Stimulated activated CD4-positive, alpha-beta T cell treated with anti-CD3 and anti-CD28 coated beads, Interleukin-1b, Interleukin-23, amount 100 ng/mL, for 48 hours (primary cell): ENCODE data around the gene PCP2.

Experiments used
- DNase-seq: peaks from one replicate; pipeline ENCODE4 v3.0.0-alpha.2; 2020

The PCP2 gene

DNA sequence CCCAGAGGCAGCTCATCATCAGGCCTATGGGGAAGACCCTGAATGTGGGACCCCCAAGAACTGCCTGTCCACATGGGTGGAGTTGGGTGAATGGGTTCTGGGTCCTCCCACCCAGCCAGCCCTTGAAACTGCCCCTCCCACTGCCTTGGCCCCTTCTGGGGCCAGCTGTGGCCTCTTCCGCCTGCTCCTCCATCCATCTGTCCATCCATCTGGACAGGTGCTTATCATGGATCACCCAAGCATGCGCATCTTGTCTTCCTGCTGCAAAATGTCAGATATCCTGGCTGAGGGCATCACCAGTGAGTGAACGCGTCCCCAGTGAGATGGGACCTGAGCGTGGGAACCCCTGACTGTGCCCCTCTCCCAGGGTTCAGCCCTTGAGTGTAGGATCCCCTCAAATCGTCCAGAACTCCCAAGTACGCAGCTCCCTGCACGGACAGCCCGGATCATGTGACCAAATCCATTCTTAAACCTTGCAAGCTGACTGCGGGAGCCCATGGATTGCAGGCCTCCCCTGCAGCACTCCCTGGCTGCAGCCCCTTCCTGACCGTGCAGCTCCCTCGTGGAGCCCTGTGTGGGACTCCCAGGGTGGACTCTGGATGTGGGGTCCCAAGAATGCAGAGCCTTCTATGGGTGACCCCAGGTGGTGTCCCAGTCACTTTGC, 5.4 kb upstream of the PCP2 start:
- DNase-seq: no peak

DNA sequence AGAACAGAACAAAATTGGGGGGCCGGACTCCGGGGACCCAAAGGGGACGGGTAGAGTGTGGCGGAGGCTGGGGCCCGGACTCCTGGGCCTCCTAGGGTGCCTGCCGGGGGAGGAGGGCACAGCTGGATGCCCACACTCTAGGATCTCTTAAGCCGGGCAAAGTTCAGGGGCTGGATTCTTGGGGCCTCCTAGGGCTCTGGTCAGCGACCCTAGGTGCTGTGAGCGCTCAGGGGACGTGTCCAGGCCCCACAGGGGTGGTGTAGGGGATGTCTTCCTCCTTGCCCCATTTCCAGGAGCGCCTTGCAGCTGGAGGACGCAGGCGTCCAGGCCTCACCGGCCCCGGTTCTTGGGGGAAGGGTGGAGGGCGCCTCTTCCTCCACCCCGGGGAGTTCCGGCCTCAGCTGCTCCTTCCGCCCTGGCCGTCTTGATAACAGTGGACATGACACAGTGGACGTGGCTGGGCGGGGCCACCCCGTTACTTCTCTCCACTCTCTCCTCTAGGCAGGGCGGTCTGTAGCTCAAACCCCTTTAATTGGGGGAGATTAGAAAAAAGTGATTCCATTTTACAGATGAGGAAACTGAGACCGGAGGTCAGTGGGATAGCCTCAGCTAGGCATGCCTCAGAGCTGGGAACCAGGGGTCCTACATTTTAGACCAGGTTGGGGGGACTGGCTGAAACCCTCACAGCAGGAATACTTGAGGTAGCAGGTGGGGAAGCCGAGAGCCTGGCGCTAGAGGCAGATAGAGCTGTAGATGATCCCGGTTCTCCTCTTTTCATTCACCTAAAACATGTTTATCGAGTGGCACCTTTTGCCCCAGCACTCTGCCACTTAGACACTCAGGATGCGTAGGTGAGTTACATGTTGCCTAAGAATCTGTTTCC, 4.1 kb upstream of the PCP2 start:
- DNase-seq: no peak

DNA sequence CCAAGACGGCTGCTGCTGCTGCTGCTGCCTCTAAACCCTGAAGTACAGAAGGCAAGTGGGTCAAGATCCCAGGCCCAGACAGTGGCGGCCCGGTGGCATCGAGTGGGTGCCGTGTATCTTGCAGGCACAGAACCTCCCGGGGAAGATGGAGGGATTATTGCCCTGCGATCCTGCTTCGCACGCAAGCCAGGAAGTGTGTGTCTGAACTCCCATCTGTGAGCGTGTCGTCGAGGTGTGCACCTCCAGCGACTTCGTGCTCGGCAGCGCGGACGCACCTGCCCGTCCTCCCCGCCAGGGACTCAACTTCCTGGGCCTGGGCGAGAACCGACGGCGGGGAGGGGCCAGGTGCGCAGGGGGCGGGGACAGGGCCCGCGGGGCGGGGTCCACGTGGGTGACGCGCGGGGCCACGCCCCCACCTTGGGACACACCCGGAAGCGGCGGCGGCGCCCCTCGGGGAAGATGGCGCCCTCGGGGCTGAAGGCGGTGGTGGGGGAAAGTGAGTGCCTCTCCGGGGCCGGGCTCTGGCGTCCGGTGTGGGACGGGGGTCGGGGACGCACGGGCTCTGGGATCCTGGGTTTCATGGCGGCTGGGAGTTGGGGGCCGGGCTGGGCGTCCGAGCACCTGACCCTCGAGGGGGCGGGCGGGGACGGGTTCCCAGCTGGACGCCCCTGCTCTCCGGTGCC, 3.3 kb upstream of the PCP2 start, which contains the start of gene STXBP2:
STXBP2 (plus strand) TSS at position 420 of the 683 bp plus-strand sequence; CDS start at position 460, 40 bp downstream.
- DNase-seq: peak; percentile 91

DNA sequence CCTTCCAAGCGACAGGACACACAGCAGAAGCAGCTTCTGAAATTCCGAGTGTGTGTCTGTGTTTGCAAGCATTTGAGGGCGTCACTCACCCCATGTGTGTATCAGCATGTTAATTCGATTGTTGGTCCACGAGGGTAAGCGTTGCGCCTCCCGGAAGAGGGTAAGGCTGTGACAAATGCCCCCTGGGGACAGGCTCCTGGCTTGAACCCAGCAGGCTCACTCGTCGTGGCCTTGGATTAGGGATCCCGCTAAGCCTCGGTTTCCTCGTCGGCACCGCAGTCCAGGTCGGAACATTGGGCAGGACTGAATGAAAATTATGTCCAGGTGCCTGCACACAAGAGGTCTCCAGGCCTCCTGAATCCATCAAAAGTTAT, 2.8 kb upstream of the PCP2 start:
- no peak for DNase-seq

DNA sequence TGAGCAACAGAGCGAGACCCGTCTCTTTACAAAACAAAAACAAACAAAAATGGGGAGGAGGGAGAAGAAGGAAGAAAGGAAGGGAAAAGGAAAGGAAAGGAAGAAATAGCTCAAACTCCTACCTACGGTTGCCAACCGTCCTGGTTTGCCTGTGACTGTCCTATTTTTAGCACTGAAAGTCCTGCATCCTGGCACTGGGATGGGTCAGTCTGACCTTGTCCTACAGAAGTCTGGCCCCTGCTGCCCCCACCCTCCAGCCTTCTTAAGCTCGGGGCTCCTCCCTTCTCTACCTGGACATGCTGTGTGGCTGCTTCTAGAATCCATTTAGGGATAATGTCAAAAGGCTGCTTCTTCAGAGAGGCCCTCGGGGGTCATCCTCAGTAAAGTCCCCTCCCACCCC, 2.2 kb upstream of the PCP2 start:
- DNase-seq: no peak

DNA sequence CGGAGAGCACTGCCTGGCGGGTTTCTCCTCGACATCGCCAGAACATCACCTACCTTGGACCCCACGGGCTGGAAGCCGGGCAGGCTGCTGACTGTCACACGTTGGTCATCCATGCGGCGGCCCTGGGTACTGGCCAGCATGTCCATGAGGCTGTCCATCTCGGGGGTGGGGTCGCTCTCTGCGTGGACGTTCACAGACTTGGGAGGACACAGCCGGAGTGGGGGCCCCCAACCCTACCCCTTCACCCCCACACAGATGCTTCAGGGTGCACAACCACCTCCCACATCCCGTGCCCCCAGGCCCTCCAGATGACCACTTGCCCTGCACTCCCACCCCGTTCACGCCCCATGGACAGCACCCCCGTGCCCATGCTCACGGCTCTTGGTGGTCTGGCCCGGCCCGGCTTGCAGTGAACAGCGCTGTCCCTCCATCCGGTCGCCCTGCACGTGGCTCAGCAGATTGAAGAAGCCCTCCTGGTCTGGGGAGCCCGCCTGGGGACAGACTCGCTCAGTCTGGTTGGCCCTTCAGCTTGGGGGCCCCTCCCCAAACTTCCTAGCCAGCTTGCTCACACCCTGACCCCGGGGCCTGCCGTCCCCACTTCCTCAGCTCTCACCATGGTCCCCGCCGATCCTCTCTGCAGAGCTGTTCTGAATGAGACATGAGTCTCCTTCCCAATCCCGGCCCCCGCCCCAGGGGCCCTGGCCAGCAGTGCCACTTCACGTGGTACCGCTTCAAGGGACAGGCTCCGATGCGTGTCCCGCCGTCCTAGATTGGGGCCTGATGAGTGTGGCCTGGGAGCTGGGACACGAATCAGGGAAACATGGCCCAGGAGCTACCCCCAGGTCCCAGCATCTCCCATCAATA, 947 bp downstream of the PCP2 start:
- DNase-seq: no peak

DNA sequence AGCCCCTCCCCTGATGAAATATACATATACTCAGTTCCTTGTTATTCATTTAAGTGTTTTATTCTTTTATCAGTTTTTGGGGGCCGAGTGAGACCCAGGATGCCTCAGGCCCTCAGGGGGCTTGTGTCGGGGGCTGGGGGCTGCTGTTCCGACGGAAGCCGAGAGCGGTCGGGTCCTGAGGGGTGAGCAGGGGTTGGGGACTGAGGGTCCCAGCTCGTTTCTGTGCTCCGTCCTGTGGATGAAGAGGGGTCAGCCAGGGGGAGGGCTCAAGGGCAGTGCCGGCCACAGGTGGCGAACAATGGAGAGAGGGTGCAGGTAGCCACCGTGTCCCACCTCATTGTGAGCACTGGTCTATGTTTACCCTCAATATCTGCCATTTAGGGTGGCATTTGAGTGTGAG, 1.9 kb downstream of the PCP2 start:
- no peak for DNase-seq

DNA sequence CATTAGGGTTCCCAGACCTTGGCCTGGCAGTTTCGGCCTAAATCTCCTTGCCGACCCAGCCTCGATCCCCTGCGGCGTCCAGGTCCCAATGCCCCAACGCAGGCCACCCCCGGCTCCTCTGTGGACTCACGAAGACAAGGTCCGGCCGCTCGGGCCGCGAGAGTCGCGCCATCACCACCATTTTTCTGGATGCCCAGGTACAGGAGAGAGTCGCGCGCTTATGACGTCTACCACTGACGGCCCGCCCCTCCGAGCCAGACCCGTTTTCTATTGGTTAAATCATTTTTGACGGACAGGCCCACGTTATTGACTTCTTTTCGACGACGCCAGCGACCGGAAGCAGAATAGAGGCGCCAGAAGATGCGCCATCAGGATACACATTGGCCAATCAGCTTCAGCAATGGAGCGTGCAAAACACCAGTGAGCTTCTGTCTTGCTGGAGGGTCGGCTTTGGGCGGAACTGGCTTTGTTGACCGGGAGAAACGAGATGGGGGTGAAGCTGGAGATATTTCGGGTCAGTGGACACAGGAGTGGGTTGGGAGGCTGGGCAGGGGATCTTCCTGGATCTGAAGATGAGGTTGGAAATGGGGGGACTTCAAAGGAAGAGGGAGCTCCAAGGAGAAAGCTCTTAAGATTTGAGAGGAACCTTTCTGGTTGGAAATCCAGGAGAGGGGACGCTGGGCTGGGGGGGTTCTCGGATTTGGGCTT, 4.0 kb downstream of the PCP2 start, which contains the start of the genes PET100 and XAB2:
PET100 (plus strand) TSS at position 447 of the 708 bp plus-strand sequence; CDS start at position 488, 41 bp downstream.
XAB2 (minus strand) TSS at position 199 of the 708 bp plus-strand sequence; CDS start at position 181, 18 bp downstream.
- DNase-seq: peak; percentile 95

DNA sequence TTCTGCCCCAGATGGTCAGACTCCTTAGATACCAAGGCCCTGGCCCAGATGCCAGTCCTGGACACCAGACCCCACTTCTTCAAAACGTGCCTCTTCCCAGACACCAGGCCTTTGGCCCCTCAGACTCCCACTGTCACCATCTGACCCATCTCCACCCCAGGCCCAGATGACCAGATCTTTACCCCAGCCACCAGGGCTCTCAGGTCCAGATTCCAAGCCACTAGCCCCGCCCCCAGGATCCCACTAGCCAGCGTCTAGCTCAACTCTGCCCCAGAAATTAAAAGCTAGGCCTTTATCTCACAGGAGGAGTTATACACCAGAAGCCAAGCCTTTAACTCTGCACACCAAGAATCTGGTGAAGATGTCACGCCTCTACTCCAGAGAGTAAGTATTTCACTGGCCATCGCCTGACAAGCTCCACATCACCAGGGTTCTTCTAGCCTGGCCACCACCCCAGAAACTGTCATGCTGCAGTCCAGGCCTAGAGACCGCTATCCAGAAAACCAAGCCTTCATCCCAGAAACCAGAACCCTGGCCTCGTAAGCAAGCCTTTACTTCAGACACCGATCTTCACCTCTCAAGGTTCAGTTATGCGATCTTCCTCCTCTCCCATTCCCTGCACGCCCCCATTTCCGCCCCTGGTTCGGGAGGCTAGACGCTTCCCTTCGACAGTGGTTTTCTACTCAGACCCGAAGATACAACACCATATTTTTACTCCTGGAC, 4.8 kb downstream of the PCP2 start:
- no peak for DNase-seq

DNA sequence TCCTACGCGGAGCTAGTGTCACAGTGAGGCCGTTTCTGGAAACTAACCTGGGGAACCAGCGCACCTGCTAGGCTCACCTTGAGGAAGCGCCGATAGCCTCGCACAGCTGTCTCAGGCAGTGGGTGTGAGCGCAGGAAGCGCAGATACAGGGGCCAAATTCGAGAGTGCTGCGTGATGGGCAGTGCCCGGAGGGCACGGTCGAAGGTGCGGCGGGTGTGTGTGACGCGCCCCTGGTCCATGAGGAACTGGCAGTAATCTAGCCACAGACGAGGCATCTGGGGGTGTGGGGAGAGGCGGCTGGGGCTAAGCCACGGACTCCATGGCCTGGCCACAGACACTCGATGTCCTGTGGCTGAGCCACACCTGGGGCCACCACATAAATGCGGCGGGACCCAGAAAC, 6.4 kb downstream of the PCP2 start:
- no peak for DNase-seq

DNA sequence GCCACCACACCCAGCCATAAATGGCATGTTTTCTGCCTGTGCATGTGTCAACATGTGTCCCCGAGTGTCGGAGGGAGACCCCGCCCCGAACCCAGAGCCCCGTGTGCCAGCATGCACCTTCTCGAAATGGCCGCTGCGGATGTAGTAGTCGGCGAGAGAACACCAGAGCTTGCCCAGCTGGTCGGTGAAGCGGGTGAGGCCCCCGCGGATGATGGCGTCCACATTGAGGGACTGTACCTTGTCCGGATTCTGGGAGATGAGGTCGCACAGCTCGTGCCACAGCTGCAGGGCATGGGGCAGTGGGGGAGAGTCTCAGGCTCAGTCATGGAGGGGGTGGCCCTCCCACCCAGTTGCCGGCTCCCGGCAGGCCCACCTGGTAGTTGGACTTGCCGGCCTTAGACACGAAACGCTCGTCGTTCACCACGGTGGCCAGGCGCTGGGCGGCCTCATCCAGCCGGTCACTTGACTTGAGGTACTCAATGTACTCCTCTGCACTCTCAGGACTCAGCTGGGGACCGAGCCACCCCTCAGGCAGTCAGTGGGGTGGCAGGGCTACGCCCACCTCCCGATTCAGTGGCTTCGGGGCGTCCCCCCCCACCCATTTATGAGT, 7.7 kb downstream of the PCP2 start:
- no peak for DNase-seq

DNA sequence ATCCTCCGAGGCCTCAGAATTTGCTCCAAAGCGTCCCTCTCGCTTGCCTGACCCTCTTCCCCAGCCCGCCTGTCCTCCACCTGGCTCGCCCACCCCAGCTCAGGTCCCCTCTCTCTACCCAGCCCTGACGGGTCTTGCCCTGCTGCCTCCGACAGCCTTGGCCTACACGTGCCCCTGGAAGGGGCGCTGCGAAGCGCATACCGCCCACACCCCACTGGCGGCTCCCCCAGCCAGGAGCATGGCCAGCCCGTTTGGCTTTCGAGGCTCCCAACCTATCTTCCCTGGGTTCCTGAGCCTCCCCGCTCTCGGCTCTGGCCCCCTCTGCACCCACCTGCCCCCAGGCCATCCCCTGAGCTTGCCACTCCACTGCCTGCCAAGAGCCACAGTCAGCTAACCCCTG, 8.7 kb downstream of the PCP2 start:
- no peak for DNase-seq

DNA sequence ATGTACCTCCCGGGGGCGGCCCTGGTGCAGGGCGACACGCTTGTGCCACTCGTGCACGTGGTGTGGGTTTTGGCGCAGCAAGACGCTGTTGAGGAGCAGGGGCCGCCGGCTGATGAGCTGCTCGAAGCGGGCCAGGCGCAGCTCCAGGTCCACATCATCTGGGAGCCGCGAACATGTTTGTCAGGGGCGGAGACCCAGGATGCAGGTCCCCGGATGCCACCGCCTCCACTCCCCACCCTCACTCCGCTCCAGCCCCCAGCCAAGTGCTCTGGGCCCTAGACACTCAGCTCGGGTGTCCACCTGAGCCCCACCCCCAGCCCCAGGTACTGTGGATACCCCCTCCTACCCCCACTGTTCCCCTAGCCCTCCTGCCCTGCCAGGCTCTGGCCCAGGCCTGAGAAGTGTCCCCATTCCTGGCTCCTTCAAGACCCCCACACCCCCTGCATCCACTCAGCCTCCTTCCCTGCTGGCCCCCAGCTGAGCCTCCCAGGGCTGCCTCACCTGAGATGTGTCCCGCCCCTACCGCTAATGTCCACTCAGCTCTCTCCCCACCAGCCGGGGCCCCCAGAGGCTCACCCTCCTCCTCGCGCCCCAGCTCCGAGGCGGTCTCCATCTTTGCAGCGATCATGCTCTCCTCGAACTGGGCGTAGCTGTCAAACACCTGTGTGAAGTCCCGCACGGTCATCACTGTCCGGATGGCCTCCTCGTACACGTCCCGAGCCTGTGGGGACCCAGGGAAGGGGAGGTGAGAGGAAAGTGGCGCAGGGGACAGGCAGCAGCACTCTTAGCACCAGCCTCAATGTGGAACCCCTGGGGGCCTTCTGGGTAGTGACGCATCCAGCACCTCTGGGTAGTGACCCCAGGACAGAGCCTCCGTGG, 9.6 kb downstream of the PCP2 start:
- no peak for DNase-seq

DNA sequence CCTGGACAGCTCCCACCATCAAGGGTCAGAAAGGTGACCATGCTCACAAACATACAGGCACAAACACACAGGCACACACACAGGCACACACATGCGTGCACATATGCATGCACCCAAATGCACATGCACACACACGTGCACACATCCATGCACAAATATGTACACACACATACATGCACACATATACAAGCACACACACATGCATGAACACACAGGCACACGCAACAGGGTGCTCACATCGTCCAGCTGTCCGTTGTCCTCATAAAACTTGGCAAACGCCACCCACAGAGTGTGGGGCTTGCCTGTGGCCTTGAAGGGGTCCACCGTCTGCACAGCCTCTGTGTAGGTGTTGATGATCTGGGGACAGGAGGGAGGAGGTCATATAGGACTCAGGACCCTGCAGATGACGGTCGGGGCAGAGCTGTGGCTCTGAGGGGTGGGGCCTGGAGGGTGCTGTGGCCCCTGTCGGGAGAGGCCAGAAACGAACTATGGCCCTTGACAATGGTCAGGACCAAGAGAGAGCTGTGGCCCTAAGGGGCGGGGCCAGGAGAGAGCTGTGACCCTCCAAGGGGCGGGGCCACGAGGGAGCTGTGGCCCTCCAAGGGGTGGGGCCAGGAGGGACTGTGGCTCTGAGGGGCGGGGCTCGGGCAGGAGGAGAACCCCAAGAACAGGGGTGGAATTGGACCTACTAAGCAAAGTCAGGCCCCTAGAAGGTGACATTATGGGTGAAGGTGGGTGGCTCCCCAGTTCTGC, 10.4 kb downstream of the PCP2 start:
- no peak for DNase-seq

DNA sequence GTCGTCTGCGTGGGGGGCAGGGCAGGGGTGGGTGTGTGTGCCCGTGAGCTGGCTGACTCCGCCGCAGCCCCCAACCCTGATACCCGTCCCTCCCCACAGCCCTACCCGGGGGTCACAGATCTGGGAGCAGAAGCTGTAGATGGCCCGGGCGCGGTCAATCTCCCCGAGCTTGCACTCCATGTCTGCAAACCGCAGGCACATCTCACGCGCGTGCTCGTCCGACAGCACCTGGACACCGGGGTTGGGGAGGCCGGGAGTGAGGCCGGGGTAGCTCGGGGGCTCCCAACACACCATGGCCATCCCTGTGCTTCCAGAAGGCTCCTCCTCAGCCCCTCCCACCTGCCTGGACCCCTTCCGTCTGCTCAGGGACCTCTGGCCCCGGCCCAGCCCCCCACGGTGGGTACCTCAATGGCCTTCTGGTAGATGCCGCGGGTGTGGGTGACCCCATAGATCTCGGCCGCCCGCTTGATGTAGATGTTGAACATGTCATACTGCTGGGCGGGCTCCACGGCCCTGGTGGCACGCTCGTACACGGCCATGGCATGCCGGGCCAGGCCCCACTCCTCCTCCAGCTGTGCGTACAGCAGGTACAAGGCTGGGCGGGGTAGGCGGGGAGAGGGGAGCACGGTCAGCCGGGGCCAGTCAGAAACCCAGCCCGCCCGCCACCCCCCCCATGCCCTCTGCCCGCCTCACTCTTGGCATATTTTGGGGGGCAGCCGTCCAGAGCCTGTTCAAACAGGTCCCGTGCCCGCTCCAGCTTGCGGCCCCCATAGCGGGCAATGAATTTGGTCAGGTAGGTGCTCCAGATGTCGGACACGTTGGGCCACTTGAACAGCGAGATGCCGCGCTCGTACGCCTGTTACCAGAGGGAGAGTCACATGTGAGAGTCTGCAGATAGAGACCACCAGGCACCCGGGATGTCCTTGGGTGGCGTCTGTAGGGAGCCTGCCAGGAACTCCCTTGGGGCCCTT, 12.8 kb downstream of the PCP2 start:
- DNase-seq: no peak

DNA sequence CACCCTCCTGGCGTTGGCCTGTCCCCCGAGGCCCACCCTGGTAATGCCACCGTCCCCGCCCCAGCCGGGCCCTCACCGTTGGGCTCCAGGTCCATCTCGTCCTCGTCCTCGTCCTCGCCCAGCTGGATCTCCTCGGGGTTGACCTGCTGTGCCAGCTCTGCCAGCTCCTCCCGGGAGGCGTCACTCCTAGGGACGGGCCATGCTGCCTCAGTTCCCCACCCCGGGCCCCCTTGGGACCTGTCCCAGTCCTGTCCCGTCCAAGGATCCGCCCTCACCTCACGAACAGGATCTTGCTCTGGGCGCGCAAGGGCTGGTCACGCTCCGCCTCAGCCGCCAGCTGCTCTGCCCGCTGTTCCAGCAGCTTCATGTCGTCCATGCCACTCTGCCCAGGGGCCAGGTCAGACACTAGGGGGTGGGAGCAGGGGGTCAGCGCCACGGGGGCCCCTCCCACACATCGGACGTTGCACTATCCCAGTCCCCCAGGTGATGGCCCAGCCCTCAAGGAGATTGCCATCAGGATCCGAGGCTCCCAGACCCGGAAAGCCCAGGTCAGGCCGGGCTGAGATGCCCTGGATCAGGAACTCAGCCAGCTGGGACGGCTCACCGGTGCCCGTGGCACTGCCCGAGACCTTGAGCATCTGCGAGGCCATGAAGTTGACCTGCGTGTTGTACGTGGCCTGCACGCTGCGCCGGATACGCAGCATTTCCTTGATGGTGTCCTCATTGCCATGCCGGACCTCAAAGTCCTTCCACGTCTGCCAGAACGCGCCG, 13.7 kb downstream of the PCP2 start:
- DNase-seq: no peak
